NCI-H460 (cell line): ENCODE measurements around the gene UVSSA. TPM values are rescaled to one million over a fixed set of nuclear protein-coding genes. Genes with fewer than 3 reads are reported as not detected.
"Not testable (repeated sequence)": the region's sequence is repeated elsewhere in the genome, so short reads cannot be mapped to it uniquely, and the experiment has no call there.

Experiments
- DNase-seq: peaks from one replicate; pipeline ENCODE4 v3.0.0-alpha.2; 2016; ENCODE audit warnings: low read depth; ENCODE audit errors: extremely low read depth
- total RNA-seq: library from RNA; depleted of rRNA; stranded (reverse); fragments of >200 nt; shearing (Covaris generic); gene quantifications from 2 replicates; pipeline ENCODE4 v1.2.3, GENCODE V29; 2014

The UVSSA gene
- total RNA-seq, 1 experiment from 2014 or later = 7.7 TPM

DNA sequence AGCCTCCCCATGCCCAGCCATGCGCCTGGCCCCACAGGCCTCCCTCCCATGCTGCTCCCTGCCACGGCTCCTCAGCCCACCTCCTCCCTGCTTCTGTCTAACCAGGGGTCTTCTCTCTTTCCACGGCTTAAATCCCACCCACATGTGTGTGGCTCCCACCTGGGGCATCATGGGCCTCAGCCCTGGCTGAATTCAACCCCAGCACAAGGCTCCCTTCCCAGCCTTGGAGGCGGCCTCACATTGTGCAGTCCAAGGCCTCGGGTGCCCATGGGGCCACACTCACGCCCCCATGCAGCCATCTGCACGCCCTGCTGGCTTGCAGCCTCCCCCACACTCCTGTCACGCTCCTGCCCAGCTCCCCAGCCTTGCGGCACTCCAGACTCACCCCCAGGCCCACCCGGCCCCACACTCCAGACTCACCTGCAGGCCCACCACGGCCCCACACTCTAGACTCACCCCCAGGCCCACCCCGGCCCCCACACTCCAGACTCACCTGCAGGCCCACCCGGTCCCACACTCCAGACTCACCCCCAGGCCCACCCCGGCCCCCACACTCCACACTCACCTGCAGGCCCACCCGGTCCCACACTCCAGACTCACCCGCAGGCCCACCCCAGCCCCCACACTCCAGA lies 30.4 kb upstream of the UVSSA start:
- no peak for DNase-seq

DNA sequence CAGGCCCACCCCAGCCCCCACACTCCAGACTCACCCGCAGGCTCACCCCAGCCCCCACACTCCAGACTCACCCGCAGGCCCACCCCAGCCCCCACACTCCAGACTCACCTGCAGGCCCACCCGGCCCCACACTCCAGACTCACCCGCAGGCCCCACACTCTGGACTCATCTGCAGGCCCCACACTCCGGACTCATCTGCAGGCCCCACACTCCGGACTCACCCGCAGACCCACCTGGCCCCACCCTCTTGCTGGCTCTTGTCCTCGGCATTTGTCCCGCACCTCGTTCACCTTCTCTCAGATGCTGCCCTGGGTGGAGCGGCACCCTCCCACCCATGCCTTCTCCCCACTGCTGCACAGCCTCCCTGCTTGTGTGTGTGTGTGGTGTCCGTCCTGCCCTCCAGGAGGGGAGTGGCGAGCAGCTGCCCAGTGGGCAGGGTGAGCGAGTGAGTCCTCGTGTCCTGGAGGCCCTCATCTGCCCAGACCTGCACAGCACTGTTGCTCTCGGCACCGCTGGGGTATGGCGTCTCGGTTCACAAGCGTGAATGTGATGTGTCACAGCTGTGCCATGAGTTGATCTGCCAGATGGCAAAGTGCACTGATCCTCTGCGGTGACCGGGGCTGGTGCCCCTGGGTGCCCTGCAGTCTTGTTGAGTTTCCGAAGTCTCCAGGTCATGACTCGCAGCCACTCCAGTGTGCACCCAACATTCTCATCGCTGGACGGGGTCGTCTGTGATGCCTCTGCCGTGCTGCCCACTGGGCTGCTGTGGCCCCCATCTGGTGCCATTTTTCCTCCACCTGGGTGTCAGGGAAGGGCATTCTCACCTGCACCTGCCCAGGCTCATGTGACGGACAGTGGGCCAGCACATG lies 29.6 kb upstream of the UVSSA start:
- no peak for DNase-seq

GRCh38 chr4:1318046-1318375 lies 29.0 kb upstream of the UVSSA start:
- no peak for DNase-seq

DNA sequence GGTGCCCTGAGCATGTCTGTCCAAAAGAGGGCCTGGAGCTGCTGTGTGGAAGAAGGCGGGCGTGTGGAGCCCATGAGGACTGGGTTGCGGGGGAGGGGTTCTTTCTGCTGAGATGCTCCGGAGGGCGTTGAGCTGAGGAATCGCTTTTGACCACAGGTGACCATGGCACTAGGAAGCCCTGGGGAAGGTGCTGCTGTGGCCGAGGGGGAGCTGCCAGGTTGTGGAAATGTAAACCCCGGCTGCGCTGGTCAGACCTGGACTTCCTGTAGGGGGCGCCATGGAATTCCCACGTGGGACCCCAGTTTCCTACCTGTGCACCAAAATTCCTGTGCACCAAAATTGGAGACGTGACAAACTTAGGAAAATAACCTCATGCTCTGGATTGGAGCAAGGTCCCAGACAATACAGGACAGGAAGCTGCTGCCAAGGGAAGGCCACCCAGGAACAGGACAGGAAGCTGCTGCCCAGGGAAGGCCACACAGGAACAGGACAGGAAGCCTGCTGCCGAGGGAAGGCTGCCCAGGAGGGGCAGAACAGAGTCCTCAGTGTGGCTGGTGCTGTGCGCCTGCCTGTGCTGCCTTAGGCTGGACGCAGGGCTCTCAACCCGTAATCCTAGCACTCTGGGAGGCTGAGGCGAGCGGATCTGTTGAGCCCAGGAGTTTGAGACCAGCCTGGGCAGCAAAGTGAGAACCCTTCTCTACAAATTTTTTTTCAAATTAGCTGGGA lies 28.4 kb upstream of the UVSSA start:
- no peak for DNase-seq

- no peak for DNase-seq
Measured at GRCh38 chr4:1321486-1321885, 25.5 kb upstream of the UVSSA start.

DNA sequence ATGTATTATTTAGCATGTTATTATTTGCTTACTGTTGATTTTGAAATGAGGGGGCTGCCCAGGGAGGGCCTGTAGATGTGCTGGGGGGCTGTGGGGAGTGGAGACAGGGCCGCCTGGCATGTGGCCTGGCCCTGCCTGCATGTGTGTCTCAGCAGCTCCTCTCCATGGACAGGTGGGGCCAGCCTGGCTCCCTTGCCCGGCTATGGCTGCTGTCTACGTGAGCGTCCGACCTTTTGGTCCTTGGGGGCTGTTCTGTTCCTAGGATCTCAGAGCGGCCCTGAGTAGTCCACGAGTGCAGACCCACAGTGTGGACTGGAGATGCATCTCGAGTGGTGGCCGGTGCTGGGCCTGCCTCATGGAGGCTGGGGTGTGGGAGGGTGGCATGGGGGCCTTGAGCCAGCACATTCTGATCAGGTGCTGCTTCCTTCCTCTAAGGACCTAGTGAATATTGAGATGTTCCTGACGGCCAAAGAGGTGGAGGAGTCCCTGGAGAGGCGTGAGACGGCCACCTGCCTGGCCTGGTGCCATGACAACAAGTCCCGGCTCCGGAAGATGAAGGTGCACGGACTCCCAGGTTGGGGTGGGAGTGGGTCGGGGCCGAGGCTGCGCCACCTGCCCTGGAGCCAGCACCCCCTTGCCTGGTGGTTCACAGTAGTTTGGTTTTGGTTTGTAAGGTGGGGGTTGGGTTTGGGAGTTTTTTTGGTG lies 24.9 kb upstream of the UVSSA start:
- no peak for DNase-seq

DNA sequence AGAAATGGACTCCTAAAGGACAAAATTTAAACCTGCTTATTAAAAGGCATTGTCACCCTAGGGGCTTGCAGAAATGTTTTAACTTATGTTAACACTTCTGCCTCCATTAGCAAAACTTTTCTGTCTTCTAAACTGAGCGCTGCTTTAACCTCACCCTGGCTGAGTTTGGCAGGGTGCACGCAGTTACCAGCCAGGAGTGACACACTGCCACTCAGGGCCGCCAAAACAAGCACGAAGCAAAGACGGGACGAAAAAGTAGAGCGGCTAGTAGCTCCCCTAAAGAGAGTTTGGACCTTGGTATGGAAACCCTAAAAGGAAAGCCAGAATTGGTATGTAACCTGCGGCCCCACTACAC lies 23.8 kb upstream of the UVSSA start:
- DNase-seq = no peak

- DNase-seq = no peak
Measured at GRCh38 chr4:1323635-1324442, 23.2 kb upstream of the UVSSA start.

DNA sequence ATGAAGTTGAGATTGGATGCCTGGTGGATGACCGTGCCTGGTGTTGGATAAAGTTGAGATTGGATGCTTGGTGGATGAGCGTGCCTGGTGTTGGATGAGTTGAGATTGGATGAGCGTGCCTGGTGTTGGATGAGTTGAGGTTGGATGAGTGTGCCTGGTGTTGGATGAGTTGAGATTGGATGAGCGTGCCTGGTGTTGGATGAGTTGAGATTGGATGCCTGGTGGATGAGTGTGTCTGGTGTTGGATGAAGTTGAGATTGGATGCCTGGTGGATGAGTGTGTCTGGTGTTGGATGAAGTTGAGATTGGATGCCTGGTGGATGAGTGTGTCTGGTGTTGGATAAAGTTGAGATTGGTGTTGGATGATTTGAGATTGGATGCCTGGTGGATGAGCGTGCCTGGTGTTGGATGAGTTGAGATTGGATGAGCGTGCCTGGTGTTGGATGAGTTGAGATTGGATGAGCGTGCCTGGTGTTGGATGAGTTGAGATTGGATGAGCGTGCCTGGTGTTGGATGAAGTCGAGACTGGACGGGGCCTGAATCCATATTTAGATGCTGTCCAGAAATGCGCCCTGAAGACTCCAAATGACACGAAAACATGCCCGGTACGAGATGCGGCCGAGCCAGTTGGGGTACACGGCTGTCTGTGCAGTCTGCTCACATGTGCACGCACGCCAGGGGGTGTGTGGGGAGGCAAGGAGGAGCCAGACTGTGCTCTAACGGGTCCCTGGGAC lies 22.4 kb upstream of the UVSSA start:
- not testable (repeated sequence) for DNase-seq

GRCh38 chr4:1325176-1325480 lies 21.9 kb upstream of the UVSSA start:
- no peak for DNase-seq

DNA sequence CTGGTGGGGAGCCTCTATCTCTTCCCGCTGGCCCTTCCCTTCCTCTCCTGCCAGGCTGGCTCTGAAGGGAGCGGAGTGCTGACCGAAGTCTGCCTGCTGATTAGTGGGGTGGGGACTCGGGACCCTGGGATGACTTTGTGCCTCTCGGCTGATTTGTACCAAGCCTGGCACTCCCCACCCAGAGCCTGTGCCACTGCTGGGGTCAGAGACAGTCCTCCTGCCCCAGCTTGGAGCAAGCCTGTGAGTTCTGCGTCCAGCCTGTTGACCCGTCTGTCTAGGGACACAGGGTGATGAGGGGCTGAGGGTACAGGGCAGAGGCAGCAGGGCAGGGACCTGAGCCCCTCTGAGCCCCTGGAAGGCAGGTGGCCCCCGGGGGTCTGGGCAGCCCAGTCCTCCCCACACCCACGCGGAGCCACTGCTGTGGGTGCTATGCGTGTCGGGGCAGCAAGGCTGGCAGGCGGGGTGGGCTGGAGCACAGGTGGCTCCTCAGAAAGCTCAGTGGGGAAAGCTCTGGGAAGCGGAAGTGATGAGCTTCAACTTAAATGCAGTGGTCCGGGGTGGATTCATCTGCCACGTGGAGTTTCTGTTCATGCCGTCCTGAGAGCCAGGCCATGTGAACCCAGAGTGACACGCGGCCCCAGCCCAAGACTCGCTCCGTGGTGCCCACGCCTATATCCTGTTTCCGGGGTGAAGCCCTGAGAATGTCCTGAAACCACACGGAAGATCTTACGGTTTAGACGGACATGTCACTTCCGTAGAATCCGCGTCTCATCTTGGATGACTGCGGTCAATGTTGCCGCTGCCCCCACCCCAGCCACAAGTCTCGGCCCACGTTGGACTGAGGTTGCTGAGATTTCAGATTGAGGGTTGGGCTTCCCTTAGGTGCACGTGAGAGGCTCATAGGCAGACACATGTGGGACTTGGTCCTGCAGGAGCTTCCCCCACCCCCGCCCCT lies 21.1 kb upstream of the UVSSA start:
- no peak for DNase-seq

DNA sequence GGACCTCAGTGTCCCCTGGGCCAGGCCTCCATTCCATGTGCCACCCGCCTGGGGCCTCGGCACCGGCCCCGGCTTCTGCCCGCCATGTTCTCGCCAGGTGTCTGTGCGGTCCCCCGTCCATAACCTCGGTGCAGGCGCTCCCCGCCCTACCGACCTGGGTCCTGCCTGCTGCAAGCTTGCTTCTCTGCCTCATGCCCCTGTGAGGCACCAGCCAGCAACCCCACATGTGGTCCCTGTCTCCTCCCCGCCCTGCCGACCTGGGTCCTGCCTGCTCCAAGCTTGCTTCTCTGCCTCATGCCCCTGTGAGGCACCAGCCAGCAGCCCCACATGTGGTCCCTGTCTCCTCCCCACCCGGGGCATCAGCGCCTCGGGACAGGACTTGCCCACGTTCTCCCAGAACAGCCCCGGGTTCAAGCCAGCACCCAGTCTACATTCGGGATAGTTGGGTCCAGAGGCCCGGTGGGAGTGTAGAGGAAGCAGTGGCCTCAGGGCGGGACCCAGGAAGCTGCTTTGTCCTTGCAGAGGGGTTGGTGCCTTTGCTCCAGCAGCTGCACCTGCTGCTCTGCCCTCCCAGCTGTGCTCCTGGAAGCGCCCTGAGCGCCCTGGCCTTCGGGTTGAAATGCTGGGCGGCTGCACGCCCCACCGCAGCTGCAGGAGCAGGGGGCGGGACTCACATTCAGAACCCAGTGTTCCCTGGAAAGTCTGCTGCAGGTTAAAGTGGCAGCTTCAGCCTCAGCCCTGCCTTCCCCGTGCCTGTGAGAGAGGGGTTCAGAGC lies 20.1 kb upstream of the UVSSA start:
- no peak for DNase-seq

- no peak for DNase-seq
Measured at GRCh38 chr4:1327526-1328266, 19.3 kb upstream of the UVSSA start.

DNA sequence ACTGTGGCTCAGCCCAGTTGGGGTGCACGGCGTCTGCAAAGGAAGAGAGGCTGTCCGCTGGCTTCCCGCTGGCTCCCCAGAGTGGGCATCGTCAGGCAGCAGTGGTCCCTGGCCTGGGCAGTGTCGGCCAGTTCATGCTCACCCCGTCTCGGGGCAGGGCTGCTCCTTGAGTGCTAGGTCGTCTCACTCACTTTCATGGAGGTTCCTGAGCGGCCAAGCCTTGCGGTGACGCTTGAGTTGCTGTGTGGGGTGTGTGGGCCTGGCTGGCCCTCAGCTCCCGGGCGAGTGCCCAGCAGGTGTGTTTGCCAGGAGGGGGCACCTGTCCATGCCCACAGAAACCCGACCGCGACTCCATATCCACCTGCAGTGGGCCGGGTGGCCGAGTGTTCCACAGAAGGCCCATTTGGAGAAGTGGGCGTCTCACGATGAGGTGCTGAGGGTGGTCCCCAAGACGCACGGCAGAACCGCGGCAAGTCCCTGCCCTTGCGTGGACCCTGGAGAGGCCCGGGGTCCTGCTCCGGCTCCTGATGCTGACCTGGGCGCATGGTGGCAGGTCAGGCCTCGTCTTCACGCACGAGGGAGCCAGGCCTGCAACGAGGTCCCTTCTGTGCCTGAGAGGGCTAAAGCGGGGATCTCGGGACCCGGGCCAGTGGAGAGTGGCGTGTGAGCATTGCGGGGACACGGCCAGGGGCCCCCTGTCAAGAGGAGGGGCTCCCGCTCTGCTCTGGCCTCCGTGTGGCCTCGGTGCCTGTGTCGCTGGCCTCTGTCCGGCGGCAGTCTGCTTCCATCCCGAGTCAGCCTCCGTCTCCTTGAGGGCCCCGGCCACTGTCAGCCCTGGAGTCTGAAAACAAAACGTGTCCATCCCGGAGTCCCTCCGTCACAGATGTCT lies 18.5 kb upstream of the UVSSA start:
- no peak for DNase-seq

DNA sequence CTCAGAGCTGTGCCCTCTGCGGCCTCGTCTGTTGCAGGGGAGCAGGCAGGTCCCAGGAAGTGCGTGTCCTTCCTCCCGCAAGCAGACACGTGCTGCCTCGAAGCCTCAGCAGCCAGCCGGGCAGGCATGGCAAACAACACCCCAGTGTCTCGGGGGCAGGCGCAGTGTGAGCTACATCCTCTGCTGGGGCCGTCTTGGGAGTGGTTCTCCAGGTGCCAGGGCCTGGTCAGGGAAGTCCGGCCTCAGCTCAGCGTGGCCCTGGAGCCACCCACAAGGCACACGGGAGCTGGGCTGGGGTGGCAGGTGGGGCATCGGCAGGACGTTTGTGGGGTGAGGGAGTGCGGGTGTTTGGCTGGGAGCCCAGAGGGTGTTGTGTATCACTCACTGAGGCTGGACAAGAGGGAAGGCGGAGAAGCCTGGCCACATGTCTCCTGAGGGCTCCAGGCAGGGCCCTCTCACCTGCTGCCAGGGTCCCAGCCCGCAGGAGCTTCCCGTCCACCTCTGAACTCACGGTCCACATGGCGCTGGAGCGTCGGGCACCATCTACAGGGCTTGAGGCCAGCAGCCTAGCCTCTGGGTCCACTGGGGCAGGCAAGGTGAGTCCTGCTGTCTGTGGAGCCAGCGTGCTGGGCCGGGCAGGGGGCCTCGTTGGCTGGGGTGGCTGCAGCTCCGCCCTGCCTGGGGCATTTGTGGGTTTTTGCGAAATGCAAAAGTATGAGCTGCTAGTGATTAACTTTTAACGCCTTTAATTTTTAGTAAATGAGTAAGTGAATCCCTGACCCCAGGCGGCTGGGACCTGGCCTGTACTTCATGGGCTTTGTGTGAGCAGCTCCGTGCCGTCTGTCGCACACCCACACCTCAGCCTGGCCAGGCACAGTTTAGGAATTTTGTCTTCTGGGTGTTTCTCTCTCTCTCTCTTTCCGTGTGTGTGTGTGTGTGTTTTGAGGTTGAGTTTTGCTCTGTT lies 17.3 kb upstream of the UVSSA start:
- DNase-seq = no peak
